Endothelial cell of umbilical vein (primary cell): Measurements from ENCODE around the gene HECA. TPM values are rescaled to one million over a fixed set of nuclear protein-coding genes. Genes with fewer than 3 reads are reported as not detected.
A peak's percentile ranks its signal among the peaks of the same experiment; 100 is the strongest.

Experiments
- BruUV-seq: library from RNA; stranded (reverse); fragments of 400-500 nt; replicated peaks from 2 replicates; lab custom pipeline; 2021; lab: Mats Ljungman, UMichigan
- CTCF ChIA-PET: fragments of 300-600, 350-600 bp; sonication (Branson Sonifier 250); formaldehyde crosslinking; loops from one replicate; lab custom pipeline; 2021; ENCODE audit warnings: antibody characterized with exemption, inconsistent platforms; lab: Charles Lee
- POLR2A ChIA-PET: fragments of 300-600, 350-600 bp; sonication (Branson Sonifier 250); formaldehyde crosslinking; loops from one replicate; lab custom pipeline; 2021; ENCODE audit warnings: antibody characterized with exemption, inconsistent platforms; lab: Charles Lee
- DNase-seq: peaks from one replicate; pipeline ENCODE4 v3.0.0-alpha.2; 2011; ENCODE audit warnings: low read depth, low spot score
- FAIRE-seq: peaks from 2 replicates; lab custom pipeline; 2011; peaks lifted over from hg19 to GRCh38; lab: Jason Lieb, UNC
- H2AFZ ChIP-seq: 2 replicates; pipeline ENCODE4 v1.6.0; 2012; ENCODE audit warnings: low read depth, low read length, control low read depth, inconsistent platforms
- H3K27ac ChIP-seq: 2 replicates; pipeline ENCODE4 v1.5.1; 2011; ENCODE audit warnings: low read depth, mild to moderate bottlenecking, control low read depth, low read length, moderate library complexity; ENCODE audit not compliant: insufficient read depth
- H3K27me3 ChIP-seq, 2 experiments: 2 replicates each; pipeline versions ENCODE4 v1.6.0 to v1.6.1; 2011; ENCODE audit warnings: low read length in 2 of 2, mixed read lengths in 1 of 2; ENCODE audit not compliant: control insufficient read depth in 2 of 2, insufficient read depth in 2 of 2
- H3K36me3 ChIP-seq, 2 experiments: 2 replicates in 1 of 2; 3 replicates in 1 of 2; pipeline ENCODE4 v1.5.1; 2011; ENCODE audit warnings: low read length in 2 of 2, mild to moderate bottlenecking in 1 of 2, moderate library complexity in 1 of 2; ENCODE audit not compliant: control insufficient read depth in 2 of 2, insufficient read depth in 2 of 2; ENCODE audit errors: extremely low read depth in 1 of 2
- H3K4me1 ChIP-seq: 3 replicates; pipeline ENCODE4 v1.5.1; 2011; ENCODE audit warnings: mild to moderate bottlenecking, low read length; ENCODE audit not compliant: control insufficient read depth, insufficient read depth; ENCODE audit errors: extremely low read depth
- H3K4me2 ChIP-seq: 2 replicates; pipeline ENCODE4 v1.6.1; 2011; ENCODE audit warnings: low read length, control low read depth, mixed read lengths; ENCODE audit not compliant: insufficient read depth
- H3K4me3 ChIP-seq, 3 experiments: fragments of 200-600 bp in 1 of 3; sonication (generic), shearing (Covaris generic) in 1 of 3; replicated peaks in 1 of 3; 2 replicates each; pipeline ENCODE4 v1.5.1; 2011 to 2016; ENCODE audit warnings: control low read depth in 3 of 3, low read length in 3 of 3, mild to moderate bottlenecking in 2 of 3, inconsistent platforms in 1 of 3, low read depth in 1 of 3, moderate library complexity in 1 of 3; ENCODE audit not compliant: insufficient read depth in 1 of 3
- H3K79me2 ChIP-seq: 2 replicates; pipeline ENCODE4 v1.6.0; 2012; ENCODE audit warnings: low read length, inconsistent platforms; ENCODE audit not compliant: control insufficient read depth, insufficient read depth
- H3K9ac ChIP-seq: replicated peaks from 2 replicates; pipeline ENCODE3; 2011; ENCODE audit warnings: low read length, control low read depth; ENCODE audit not compliant: insufficient read depth; ENCODE audit errors: extremely low read depth
- H3K9me1 ChIP-seq: replicated peaks from 3 replicates; pipeline ENCODE4 v1.6.0; 2011; ENCODE audit warnings: mild to moderate bottlenecking, low read length; ENCODE audit not compliant: control insufficient read depth, insufficient read depth; ENCODE audit errors: extremely low read depth
- H3K9me3 ChIP-seq: replicated peaks from 2 replicates; pipeline ENCODE4 v1.5.1; 2012; ENCODE audit warnings: low read length, inconsistent platforms; ENCODE audit not compliant: control insufficient read depth, insufficient read depth
- H4K20me1 ChIP-seq: replicated peaks from 2 replicates; pipeline ENCODE3; 2011; ENCODE audit warnings: mild to moderate bottlenecking, low read length; ENCODE audit not compliant: control insufficient read depth, insufficient read depth; ENCODE audit errors: extremely low read depth
- CTCF ChIP-seq, 2 donors: IDR thresholded peaks; 1 replicate in 1 of 2; 2 replicates in 1 of 2; pipeline ENCODE4 v1.5.1; 2011; ENCODE audit warnings: low read length in 2 of 2, mild to moderate bottlenecking in 2 of 2, moderate library complexity in 2 of 2, control low read depth in 1 of 2, inconsistent platforms in 1 of 2, low read depth in 1 of 2; ENCODE audit not compliant: insufficient read depth in 1 of 2; ENCODE audit errors: extremely low read depth in 1 of 2
- EZH2 ChIP-seq: IDR thresholded peaks from 2 replicates; pipeline ENCODE4 v1.6.1; 2012; ENCODE audit warnings: borderline replicate concordance, low read depth, mild to moderate bottlenecking, moderate library complexity, low read length, inconsistent platforms; ENCODE audit not compliant: severe bottlenecking
- FOS ChIP-seq: IDR thresholded peaks from 2 replicates; pipeline ENCODE4 v1.6.1; 2011; ENCODE audit warnings: mild to moderate bottlenecking, low read length, moderate library complexity, borderline replicate concordance; ENCODE audit not compliant: insufficient read depth
- GATA2 ChIP-seq: IDR thresholded peaks from 2 replicates; pipeline ENCODE4 v1.7.0; 2011; ENCODE audit warnings: low read depth, mild to moderate bottlenecking, moderate library complexity, mixed read lengths, low read length; ENCODE audit not compliant: insufficient read length, insufficient read depth
- JUN ChIP-seq: IDR thresholded peaks from 2 replicates; pipeline ENCODE4 v1.6.1; 2011; ENCODE audit warnings: borderline replicate concordance, low read depth; ENCODE audit not compliant: insufficient read length, insufficient read depth
- MAX ChIP-seq: IDR thresholded peaks from 2 replicates; pipeline ENCODE4 v1.6.1; 2011; ENCODE audit not compliant: insufficient read depth, insufficient read length
- MYC ChIP-seq: IDR thresholded peaks from one replicate; pipeline ENCODE4 v1.6.1; 2011; ENCODE audit warnings: mild to moderate bottlenecking, low read depth, low read length
- POLR2A ChIP-seq: IDR thresholded peaks from 2 replicates; pipeline ENCODE4 v1.6.1; 2012; ENCODE audit warnings: low read depth, mild to moderate bottlenecking, control low read depth, low read length
- POLR2AphosphoS5 ChIP-seq: IDR thresholded peaks from 2 replicates; pipeline ENCODE4 v1.6.1; 2012; ENCODE audit warnings: low read depth, mild to moderate bottlenecking, control low read depth, low read length, moderate library complexity; ENCODE audit not compliant: insufficient read depth
- dilution Hi-C: fragments of 300-500 bp; cut with MboI; formaldehyde crosslinking; loops from one replicate; pipeline ENCODE4 v1.15.0; 2019; ENCODE audit warnings: low sequenced_read_pairs; ENCODE audit not compliant: extremely low pct_ligation_motif_present
- intact Hi-C: fragments of 100-400 bp; cut with micrococcal nuclease; formaldehyde crosslinking; loops from one replicate; pipeline ENCODE4 v1.10.0; 2022
- polyA plus RNA-seq, 4 experiments: library from polyadenylated mRNA; depleted of rRNA in 3 of 4; stranded (reverse) in 3 of 4; unstranded in 1 of 4; fragments of >200 nt; gene quantifications; 2 replicates each; pipeline versions ENCODE4 v1.2.1 to v1.2.3, GENCODE V29; 2011 to 2012; ENCODE audit warnings: missing spikeins in 1 of 4
- total RNA-seq: library from RNA; stranded (reverse); gene quantifications from 2 replicates; pipeline ENCODE4 v1.2.3, GENCODE V29; 2021

HECA gene
- total and polyA plus RNA-seq, 2 donors (not counting 3 experiments of a cell fraction or from before 2014, with no cell fraction given) = 5.8 to 16.7 TPM

- TF ChIP-seq POLR2A (no peak), CTCF (IDR thresholded peaks at IDR 0.05; ENCODE audit: extremely low read depth in 1 of 2, insufficient read depth in 1 of 2, low read depth in 1 of 2, low read length in 2 of 2) (peak in 1 of 2 donors; percentile 21)
- ChIA-PET CTCF (interaction anchor here (0.6 to 2.0 kb wide), 6 partner anchors 9 to 294 kb away, joined by 3 to 25 read pairs (median 3); no protein-coding TSS in a partner anchor), POLR2A (no interaction called here)
- no TSS peak for BruUV-seq
- Histone ChIP-seq H2AFZ (no peak overlapping the region), H3K36me3 (no peaks in the 10 kb centered on the region), H4K20me1 (no peaks in the 10 kb centered on the region), H3K79me2 (no peaks in the 10 kb centered on the region), H3K9ac (no peak overlapping the region), H3K27me3 (peaks cover 6% of the 10 kb centered on the region in 2 experiments), H3K4me1 (no peaks in the 10 kb centered on the region), H3K9me1 (no peaks in the 10 kb centered on the region), H3K9me3 (no peaks in the 10 kb centered on the region), H3K4me3 (no peak overlapping the region), H3K4me2 (no peak overlapping the region), H3K27ac (no peak overlapping the region)
- dilution Hi-C loops (no loop called here), intact Hi-C loops (loop anchor here (1.0 kb wide), 1 partner anchor 293 kb away; no protein-coding TSS in a partner anchor)
- peak; percentile 64 for FAIRE-seq
- peak; percentile 16 for DNase-seq
Measured at GRCh38 chr6:139109558-139109957, 25.3 kb upstream of the HECA start.

DNA sequence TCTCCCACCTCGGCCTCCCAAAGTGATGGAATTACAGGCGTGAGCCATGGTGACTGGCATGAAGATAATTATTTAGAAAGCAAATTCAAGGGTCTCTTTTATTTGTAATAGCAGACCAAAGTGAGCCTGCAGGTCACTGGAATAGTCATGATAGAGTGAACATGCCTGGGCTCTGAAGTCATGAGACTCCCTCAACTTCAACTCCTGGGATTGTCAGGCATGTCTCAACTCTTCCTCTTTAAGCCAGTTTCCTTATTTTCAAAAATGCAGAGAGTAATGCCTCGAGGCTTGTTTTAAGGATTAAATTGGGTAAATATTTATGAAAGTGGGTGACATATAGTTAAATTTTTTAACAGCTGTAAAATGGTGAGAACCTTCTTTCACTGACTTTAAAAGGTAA lies 22.7 kb upstream of the HECA start:
- H3K9ac ChIP-seq = no peak overlapping the region
- H3K79me2 ChIP-seq = no peaks in the 10 kb centered on the region
- DNase-seq (no peak), FAIRE-seq (no peak)
- no peaks in the 10 kb centered on the region for H3K4me1 ChIP-seq
- ChIA-PET POLR2A (no interaction called here), CTCF (interaction anchor here (0.7 to 1.2 kb wide), 2 partner anchors 13 to 252 kb away, joined by 3 to 6 read pairs; no protein-coding TSS in a partner anchor)
- intact Hi-C loops = no loop called here
- no peak overlapping the region for H3K4me2 ChIP-seq
- TF ChIP-seq POLR2AphosphoS5 = no peak
- no peak for TF ChIP-seq POLR2A
- no peak for TF ChIP-seq MYC
- TF ChIP-seq GATA2 = no peak
- TF ChIP-seq JUN = no peak
- no peak for TF ChIP-seq FOS
- no peak for TF ChIP-seq MAX
- no peak for TF ChIP-seq EZH2
- TF ChIP-seq CTCF (IDR thresholded peaks at IDR 0.05; ENCODE audit: extremely low read depth in 1 of 2, insufficient read depth in 1 of 2, low read depth in 1 of 2, low read length in 2 of 2) = no peak
- no peaks in the 10 kb centered on the region for H3K9me3 ChIP-seq
- BruUV-seq = no TSS peak
- no peaks in the 10 kb centered on the region for H3K36me3 ChIP-seq
- no peak overlapping the region for H3K27ac ChIP-seq
- H3K27me3 ChIP-seq = peaks cover 12 to 17% of the 10 kb centered on the region in 2 experiments
- H3K4me3 ChIP-seq = no peak overlapping the region
- H4K20me1 ChIP-seq = no peaks in the 10 kb centered on the region
- H2AFZ ChIP-seq = no peak overlapping the region
- no peaks in the 10 kb centered on the region for H3K9me1 ChIP-seq
- dilution Hi-C loops = no loop called here
